ENCODE measurements around the gene EFEMP2. TPM values are rescaled to one million over a fixed set of nuclear protein-coding genes. Genes with fewer than 3 reads are reported as not detected.

EFEMP2 gene
- polyA plus RNA-seq (ENCODE audit: insufficient read length), result 87.9 TPM

GRCh38 chr11:65872586-65873317 lies at the start of gene EFEMP2:
Gene EFEMP2, minus strand, starts transcription at chr11:65872800. Its CDS starts 446 bp downstream, at chr11:65872354.
- DNase-seq, result peak; percentile 74

- DNase-seq, result no peak
Measured at GRCh38 chr11:65921876-65922275, 49.3 kb upstream of the EFEMP2 start.

- DNase-seq, result no peak
Measured at GRCh38 chr11:65921033-65921555, 48.5 kb upstream of the EFEMP2 start.

DNA sequence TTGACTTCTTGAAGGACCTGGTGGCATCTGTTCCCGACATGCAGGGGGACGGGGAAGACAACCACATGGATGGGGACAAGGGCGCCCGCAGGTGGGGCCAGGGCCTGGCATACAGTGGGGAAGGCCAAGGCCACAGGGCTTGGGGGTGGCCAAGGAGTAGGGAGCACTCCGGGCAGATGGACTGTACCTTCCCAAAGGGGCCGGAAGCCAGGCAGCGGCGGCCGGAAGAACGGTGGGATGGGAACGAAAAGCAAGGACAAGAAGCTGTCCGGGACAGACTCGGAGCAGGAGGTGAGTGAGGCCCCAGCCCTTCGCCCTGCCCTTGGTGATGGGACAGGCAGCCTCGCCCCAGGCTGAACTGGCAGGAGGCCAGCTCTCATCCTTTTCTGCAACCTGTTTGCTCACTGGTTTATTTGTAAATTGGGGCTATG lies 47.8 kb upstream of the EFEMP2 start:
- no peak for DNase-seq

DNA sequence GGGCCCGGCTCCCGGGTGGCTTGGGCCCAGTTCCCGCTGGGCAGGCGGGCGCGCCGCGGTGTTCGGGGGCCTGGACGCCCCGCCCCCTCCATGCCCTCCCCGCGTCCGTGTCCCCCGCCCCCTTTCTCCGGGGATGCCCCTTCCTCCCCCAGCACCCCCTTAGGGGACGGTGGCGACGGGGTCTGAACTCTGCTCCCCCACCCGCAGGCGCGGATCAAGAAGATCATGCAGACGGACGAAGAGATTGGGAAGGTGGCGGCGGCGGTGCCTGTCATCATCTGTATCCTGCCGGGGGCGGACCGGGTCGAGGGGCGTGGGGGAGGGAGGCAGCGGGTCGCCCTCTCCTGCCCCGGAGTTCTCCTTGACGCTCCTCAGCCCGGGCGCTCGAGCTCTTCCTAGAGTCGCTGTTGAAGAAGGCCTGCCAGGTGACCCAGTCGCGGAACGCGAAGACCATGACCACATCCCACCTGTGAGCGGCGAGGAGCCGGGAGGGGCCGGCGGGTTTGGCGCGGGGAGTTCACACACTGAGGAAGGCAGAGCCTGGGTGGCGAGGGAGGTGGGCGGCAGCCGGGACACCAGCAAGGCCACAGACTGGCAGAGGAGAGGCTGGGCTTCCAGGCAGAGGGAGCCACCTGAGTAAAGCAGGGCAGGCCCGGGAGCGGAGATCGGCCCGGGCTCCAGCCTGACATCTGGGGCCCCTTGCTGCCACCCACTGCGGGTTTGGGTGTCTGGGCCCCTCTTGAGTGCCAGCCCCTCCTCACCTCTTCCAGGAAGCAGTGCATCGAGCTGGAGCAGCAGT lies 47.2 kb upstream of the EFEMP2 start:
- no peak for DNase-seq

- peak; percentile 97 for DNase-seq
Measured at GRCh38 chr11:65919141-65919572, 46.6 kb upstream of the EFEMP2 start, which contains the start of gene DRAP1. Gene DRAP1, plus strand, starts transcription at chr11:65919426. Its CDS starts 76 bp downstream, at chr11:65919502.

DNA sequence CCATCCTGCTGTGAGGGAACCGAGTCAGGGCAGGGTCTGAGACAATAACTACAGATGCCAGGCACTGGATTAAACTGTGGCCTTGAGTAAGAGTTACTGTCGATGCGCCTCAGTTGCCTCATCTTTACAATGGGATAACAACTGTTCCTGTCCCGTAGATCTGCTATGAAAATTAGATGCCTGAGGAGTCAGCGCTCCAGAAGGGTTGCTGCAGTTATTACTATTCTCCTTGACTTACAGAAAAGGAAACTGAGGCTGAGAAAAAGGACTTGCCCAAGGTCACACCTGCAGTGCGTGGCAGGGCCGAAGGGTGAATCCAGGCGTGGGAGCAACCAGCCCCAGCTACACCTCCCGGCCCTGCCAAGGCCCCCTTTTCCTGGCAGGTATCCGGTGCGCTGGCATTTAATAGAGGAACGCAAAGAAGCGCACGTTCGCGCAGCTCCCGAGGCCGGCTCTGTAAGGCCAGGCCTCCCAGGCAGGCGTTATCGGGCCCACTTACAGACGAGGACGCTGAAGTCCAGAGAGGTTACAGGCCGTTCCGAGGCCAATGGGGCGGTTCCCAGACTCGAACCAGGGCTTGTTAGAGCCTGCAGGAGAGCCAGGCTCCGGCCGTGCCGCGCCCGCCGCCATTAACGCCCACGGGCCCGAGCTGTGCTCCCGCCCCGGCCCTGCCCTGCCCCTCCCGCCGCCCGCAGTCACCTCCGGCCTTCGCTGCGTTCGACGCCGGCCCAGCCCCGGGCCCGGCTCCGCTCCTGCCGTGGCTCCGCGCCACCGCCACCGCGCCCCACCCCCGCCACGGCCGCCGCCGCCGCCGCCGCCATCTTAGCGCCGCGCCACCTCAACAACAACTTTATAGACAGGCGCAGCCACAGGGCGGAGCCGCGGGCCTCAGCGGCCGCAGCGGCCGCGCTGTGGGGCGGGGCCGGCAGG lies 45.9 kb upstream of the EFEMP2 start, which contains the start of gene C11orf68:
Gene C11orf68 (minus strand): TSS at position 852 of the 930 bp plus-strand sequence. CDS start 31 bp downstream, at position 821.
- peak; percentile 43 for DNase-seq

DNA sequence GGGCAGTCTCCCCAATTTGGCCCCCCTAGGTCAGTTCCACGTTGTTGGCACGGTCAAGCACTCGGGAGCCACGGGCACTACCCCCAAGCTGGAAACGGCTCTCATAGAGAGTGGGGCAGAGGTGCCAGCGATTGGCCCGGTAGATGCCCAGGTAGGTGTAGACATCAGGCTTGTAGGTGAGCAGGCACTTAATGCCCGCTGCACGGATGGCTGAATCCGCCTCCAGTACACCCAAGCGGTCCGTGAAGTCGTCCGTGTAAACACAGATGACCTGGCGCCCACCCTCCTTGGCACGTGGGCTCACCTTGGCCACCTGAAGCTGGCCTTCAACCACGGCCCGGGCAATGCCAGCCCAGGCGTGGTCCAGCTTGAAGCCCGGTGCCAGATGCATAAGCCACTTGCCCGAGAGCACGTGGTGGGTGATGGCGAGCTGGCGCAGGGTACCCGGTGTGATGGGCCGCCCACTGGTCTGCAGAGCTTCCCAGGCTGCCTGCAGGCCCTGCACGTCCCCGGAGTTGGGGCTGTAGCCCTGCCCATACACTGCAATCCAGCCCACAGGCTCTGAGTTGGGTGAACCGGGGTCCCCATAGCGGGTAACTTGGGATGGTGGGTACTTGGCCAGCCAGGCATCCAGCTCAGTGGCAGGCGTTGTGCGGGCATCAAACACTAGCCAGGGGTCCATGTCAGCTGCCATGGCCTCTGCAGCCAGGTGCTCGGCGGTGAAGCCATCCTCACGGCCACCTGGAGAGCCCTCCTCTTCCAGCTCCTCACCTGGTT lies 45.0 kb upstream of the EFEMP2 start:
- DNase-seq, result no peak

DNA sequence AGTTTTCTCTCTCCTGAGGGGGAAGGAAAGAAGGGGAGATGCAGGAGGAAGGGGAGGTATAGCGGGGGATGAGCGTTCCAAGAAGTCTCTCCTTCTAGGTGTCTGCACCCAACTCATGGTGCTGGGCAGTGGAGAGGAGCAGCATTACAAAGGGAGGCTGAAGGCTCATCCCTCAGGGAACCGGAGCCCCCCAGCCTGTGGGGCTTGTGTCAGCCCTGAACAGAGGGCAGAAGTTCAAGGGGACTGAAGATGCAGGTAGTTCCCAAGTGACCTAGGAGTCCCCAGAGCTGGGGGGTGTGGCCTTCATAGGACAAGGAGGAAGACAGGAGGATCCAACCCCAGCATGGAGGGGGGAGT lies 44.5 kb upstream of the EFEMP2 start:
- no peak for DNase-seq

DNA sequence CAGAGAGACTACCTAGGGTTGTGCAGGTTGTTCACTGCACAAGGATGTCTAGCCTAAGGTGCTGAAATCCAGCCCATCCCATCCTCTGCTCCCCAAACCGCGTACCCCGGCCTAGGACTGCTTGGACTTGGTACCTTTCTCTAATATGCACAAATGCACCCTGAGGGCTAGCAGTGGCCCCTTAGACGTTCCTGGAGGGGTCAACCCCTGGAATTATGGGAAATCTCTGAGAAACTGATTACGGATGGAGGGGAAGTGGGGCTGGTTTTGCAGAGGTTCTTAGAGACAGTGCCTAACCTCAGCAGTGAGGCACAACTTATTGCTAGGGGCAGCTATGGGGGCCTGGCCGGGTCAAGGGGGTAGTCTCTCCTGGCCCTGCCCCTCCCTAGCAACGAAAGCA lies 43.8 kb upstream of the EFEMP2 start:
- no peak for DNase-seq

DNA sequence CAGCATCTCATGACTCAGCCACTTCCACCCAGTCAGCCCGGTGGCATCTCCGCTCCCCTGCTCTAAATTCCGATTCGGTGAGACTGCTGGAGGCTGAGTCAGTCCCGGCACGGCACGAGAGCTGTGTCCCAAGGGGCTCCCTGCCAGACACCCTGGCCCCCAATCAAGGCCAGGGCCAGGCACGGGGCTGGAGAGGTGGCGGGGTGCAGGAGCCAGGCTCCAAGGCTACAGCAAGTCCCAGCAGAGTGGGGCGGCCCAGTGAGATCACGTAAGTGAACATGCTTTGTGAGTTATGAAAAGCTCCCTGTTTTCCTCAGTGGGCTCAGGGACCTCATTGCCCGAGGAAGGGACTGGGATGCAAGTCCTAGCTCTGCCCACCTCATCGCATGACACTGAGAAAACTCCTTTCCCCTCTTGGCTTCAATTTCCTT lies 43.2 kb upstream of the EFEMP2 start:
- DNase-seq, result no peak

GRCh38 chr11:65915101-65915820 lies 42.7 kb upstream of the EFEMP2 start:
- DNase-seq, result no peak

DNA sequence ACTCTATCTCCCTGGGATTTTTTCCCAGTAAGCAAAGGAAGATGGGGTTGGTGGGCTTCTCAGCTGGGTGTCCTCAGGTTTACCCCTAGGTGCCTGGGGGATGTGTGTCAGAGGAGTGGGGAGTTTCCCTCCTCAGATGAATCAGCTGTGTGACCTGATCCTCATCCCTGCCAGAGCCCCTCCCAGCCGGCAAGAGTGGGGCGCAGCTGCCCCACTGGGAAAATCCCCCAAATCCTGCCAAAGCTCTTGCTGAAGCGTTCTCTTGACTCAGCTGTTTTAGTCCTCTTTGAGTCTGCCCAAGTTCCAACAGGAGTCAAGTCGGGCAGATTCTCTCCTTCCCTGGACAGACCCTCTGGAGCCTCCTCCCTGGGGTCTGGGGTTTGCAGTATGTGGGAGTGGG lies 40.2 kb upstream of the EFEMP2 start:
- DNase-seq, result no peak

- DNase-seq, result peak; percentile 49
Measured at GRCh38 chr11:65911682-65912568, 39.3 kb upstream of the EFEMP2 start.

- DNase-seq, result no peak
Measured at GRCh38 chr11:65907878-65908277, 35.3 kb upstream of the EFEMP2 start.

GRCh38 chr11:65906602-65907001 lies 34.0 kb upstream of the EFEMP2 start:
- DNase-seq, result no peak

GRCh38 chr11:65903715-65904114 lies 31.1 kb upstream of the EFEMP2 start:
- no peak for DNase-seq

DNA sequence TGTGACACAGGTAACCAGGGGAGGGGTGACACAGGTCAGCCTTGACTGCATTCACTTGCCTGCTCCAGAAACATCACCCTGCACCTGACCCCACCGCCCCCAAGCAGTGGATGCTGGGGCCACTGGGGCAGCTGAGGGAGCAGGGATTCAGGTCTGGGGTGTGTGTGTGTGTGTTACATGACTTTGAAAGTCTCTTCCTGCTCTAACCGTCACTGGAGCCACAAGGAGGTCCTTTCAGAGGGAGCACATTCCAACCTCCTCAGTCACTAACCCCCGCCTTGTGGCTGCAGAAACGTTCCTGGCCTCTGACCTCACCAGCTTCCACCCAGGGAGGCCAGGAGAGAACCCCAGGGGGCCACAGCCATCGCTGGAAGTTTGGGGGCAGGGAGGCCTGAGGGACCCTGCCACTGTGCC lies 30.5 kb upstream of the EFEMP2 start:
- no peak for DNase-seq

DNA sequence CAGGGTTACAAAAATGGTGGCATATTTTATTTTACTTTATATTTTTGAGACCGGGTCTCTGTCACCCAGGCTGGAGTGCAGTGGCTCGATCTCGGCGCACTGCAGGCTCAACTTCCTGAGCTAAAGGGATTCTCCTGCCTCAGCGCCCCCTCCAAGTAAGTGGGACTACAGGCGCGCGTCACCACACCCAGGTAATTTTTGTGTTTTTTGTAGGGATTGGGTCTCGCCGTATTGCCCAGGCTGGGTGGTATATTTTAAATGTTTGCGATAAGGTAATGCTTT lies 28.2 kb upstream of the EFEMP2 start:
- no peak for DNase-seq
